OCI-LY7 (cell line): ENCODE results near the gene UBAP1L. TPM values are rescaled to one million over a fixed set of nuclear protein-coding genes. Genes with fewer than 3 reads are reported as not detected.
"Not testable (repeated sequence)": the region's sequence is repeated elsewhere in the genome, so short reads cannot be mapped to it uniquely, and the experiment has no call there.

ENCODE experiments used
- BruUV-seq: library from RNA; stranded (reverse); fragments of 400-500 nt; replicated peaks from 2 replicates; lab custom pipeline; 2021; lab: Mats Ljungman, UMichigan
- CTCF ChIA-PET: fragments of 300-600 bp; sonication (Branson Sonifier 250); formaldehyde crosslinking; loops from one replicate; lab custom pipeline; 2022; ENCODE audit warnings: antibody characterized with exemption; ENCODE audit not compliant: unreplicated experiment; lab: Charles Lee
- POLR2A ChIA-PET: fragments of 300-600 bp; sonication (Branson Sonifier 250); formaldehyde crosslinking; loops from one replicate; lab custom pipeline; 2022; ENCODE audit warnings: antibody characterized with exemption; lab: Charles Lee
- DNase-seq: peaks from one replicate; pipeline ENCODE4 v3.0.0-alpha.2; 2015; ENCODE audit warnings: low spot score
- H2AFZ ChIP-seq: fragments of 200-600 bp; sonication (generic), shearing (Covaris generic); 2 replicates; pipeline ENCODE4 v1.6.1; 2014; ENCODE audit warnings: mild to moderate bottlenecking, antibody characterized with exemption, low read length, moderate library complexity
- H3K27ac ChIP-seq: fragments of 200-600 bp; sonication (generic); 2 replicates; pipeline ENCODE4 v1.5.1; 2014; ENCODE audit warnings: mixed run types, low read depth, mild to moderate bottlenecking, moderate library complexity, low read length, inconsistent platforms; ENCODE audit not compliant: poor library complexity, severe bottlenecking
- H3K36me3 ChIP-seq: fragments of 200-600 bp; sonication (generic); 2 replicates; pipeline ENCODE4 v1.6.1; 2014; ENCODE audit warnings: mild to moderate bottlenecking, antibody characterized with exemption, low read length, moderate library complexity, mixed read lengths; ENCODE audit not compliant: insufficient read depth
- H3K4me1 ChIP-seq: fragments of 200-600 bp; sonication (generic); 2 replicates; pipeline ENCODE4 v1.5.1; 2014; ENCODE audit warnings: mild to moderate bottlenecking, low read length; ENCODE audit not compliant: insufficient read depth, poor library complexity, severe bottlenecking
- H3K4me2 ChIP-seq: fragments of 200-600 bp; sonication (generic); 2 replicates; pipeline ENCODE4 v1.6.1; 2014; ENCODE audit warnings: mild to moderate bottlenecking, low read length
- H3K4me3 ChIP-seq: fragments of 200-600 bp; sonication (generic); 2 replicates; pipeline ENCODE4 v1.5.1; 2014; ENCODE audit warnings: mild to moderate bottlenecking, low read depth, low read length; ENCODE audit not compliant: poor library complexity, severe bottlenecking
- H3K79me2 ChIP-seq: fragments of 200-600 bp; sonication (generic); 2 replicates; pipeline ENCODE4 v1.6.1; 2016; ENCODE audit warnings: low read depth, mild to moderate bottlenecking, low read length, moderate library complexity, mixed read lengths; ENCODE audit not compliant: insufficient read depth
- H3K9me2 ChIP-seq: fragments of 200-600 bp; sonication (generic); 2 replicates; pipeline ENCODE4 v1.6.1; 2016; ENCODE audit warnings: mild to moderate bottlenecking, low read length, mixed read lengths; ENCODE audit not compliant: insufficient read depth
- H3K9me3 ChIP-seq: fragments of 200-600 bp; sonication (generic); 2 replicates; pipeline ENCODE4 v1.6.1; 2014; ENCODE audit warnings: mild to moderate bottlenecking, mixed run types, low read length, mixed read lengths
- H4K20me1 ChIP-seq: fragments of 200-600 bp; sonication (generic); 2 replicates; pipeline ENCODE4 v1.6.1; 2014; ENCODE audit warnings: mild to moderate bottlenecking, antibody characterized with exemption, low read length, moderate library complexity, mixed read lengths; ENCODE audit not compliant: insufficient read depth
- CTCF ChIP-seq: fragments of 200-600 bp; sonication (generic); conservative IDR thresholded peaks from 2 replicates; pipeline ENCODE4 v1.5.1; 2014; ENCODE audit warnings: mild to moderate bottlenecking, antibody characterized with exemption, low read length, moderate library complexity, mixed read lengths
- EZH2phosphoT487 ChIP-seq: fragments of 200-600 bp; sonication (generic); IDR thresholded peaks from 2 replicates; pipeline ENCODE4 v1.6.1; 2018; ENCODE audit warnings: low read depth, borderline replicate concordance, mild to moderate bottlenecking, mixed run types, antibody characterized with exemption, low read length, moderate library complexity, mixed read lengths
- intact Hi-C: fragments of 100-400 bp; cut with micrococcal nuclease; formaldehyde crosslinking; loops from one replicate; pipeline ENCODE4 v1.10.0; 2022; ENCODE audit not compliant: unreplicated experiment
- total RNA-seq, 2 experiments: library from RNA; depleted of rRNA in 1 of 2; stranded (reverse); fragments of >200 nt in 1 of 2; shearing (Covaris generic) in 1 of 2; gene quantifications; 2 replicates each; pipeline ENCODE4 v1.2.3, GENCODE V29; 2014 to 2022

Gene UBAP1L
- total RNA-seq, 2 experiments from 2014 or later: 7.4 to 8.3 TPM

GRCh38 chr15:65100442-65100841, 14.6 kb downstream of the UBAP1L start:
- no peaks in the 10 kb centered on the region for H3K9me3 ChIP-seq
- H4K20me1 ChIP-seq: no peaks in the 10 kb centered on the region
- ChIA-PET CTCF (no interaction called here), POLR2A (no interaction called here)
- H3K9me2 ChIP-seq: no peaks in the 10 kb centered on the region
- no peak overlapping the region for H3K4me2 ChIP-seq
- BruUV-seq: no TSS peak
- TF ChIP-seq EZH2phosphoT487 (no peak), CTCF (no peak)
- H2AFZ ChIP-seq: no peak overlapping the region
- H3K36me3 ChIP-seq: peaks cover 55% of the 10 kb centered on the region
- no peaks in the 10 kb centered on the region for H3K4me1 ChIP-seq
- H3K79me2 ChIP-seq: no peaks in the 10 kb centered on the region
- intact Hi-C loops: no loop called here
- H3K4me3 ChIP-seq: no peak overlapping the region
- H3K27ac ChIP-seq: no peak overlapping the region
- DNase-seq: no peak

DNA sequence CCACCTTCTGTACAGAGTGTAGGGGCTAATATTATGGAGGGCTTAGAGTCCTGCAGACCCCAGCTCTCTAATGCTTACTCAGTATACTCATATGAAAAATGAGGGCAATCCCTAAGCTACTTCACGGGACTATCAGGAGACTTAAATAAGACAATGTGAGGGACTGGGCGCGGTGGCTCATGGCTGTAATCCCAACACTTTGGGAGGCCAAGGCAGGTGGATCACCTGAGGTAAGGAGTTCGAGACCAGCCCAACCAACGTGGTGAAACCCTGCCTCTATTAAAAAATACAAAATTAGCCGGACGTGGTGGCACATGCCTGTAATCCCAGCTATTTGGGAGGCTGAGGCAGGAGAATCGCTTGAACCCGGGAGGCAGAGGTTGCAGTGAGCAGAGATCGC, 15.2 kb downstream of the UBAP1L start:
- CTCF ChIA-PET: interaction anchor here (0.6 kb wide), 1 partner anchor 77 kb away, joined by 3 read pairs; no protein-coding TSS in a partner anchor
- H3K36me3 ChIP-seq: peaks cover 50% of the 10 kb centered on the region
- H3K9me3 ChIP-seq, H3K27ac ChIP-seq, H3K79me2 ChIP-seq, H2AFZ ChIP-seq, H3K4me2 ChIP-seq, BruUV-seq, H4K20me1 ChIP-seq, H3K4me1 ChIP-seq, H3K9me2 ChIP-seq, H3K4me3 ChIP-seq, intact Hi-C loops, POLR2A ChIA-PET, DNase-seq: not testable (repeated sequence)

- CTCF ChIA-PET: interaction anchor here (0.6 kb wide), 1 partner anchor 77 kb away, joined by 3 read pairs; no protein-coding TSS in a partner anchor
- no peak overlapping the region for H3K27ac ChIP-seq
Observed at GRCh38 chr15:65099336-65099735, 15.7 kb downstream of the UBAP1L start.

More at GRCh38 chr15:65099336-65099735, 15.7 kb downstream of the UBAP1L start:
- H3K4me2 ChIP-seq: no peak overlapping the region
- no peaks in the 10 kb centered on the region for H4K20me1 ChIP-seq
- no TSS peak for BruUV-seq
- no peak for TF ChIP-seq EZH2phosphoT487
- no peak for TF ChIP-seq CTCF
- H3K9me2 ChIP-seq: no peaks in the 10 kb centered on the region
- POLR2A ChIA-PET: interaction anchor here (0.6 kb wide), 1 partner anchor 86 kb away, joined by 4 read pairs; the partner anchor contains the start of gene CLPX
- no peaks in the 10 kb centered on the region for H3K9me3 ChIP-seq
- H3K36me3 ChIP-seq: peaks cover 50% of the 10 kb centered on the region
- intact Hi-C loops: no loop called here
- H3K4me1 ChIP-seq: no peaks in the 10 kb centered on the region
- no peak overlapping the region for H3K4me3 ChIP-seq
- no peak overlapping the region for H2AFZ ChIP-seq
- no peaks in the 10 kb centered on the region for H3K79me2 ChIP-seq
- DNase-seq: no peak
